Endothelial cell of umbilical vein (primary cell): ENCODE results near the gene SLC44A5. TPM values are rescaled to one million over a fixed set of nuclear protein-coding genes. Genes with fewer than 3 reads are reported as not detected.

Experiments used
- BruUV-seq: library from RNA; stranded (reverse); fragments of 400-500 nt; replicated peaks from 2 replicates; lab custom pipeline; 2021; lab: Mats Ljungman, UMichigan
- CTCF ChIA-PET: fragments of 300-600, 350-600 bp; sonication (Branson Sonifier 250); formaldehyde crosslinking; loops from one replicate; lab custom pipeline; 2021; ENCODE audit warnings: antibody characterized with exemption, inconsistent platforms; lab: Charles Lee
- POLR2A ChIA-PET: fragments of 300-600, 350-600 bp; sonication (Branson Sonifier 250); formaldehyde crosslinking; loops from one replicate; lab custom pipeline; 2021; ENCODE audit warnings: antibody characterized with exemption, inconsistent platforms; lab: Charles Lee
- DNase-seq: peaks from one replicate; pipeline ENCODE4 v3.0.0-alpha.2; 2011; ENCODE audit warnings: low read depth, low spot score
- FAIRE-seq: peaks from 2 replicates; lab custom pipeline; 2011; peaks lifted over from hg19 to GRCh38; lab: Jason Lieb, UNC
- H2AFZ ChIP-seq: 2 replicates; pipeline ENCODE4 v1.6.0; 2012; ENCODE audit warnings: low read depth, low read length, control low read depth, inconsistent platforms
- H3K27ac ChIP-seq: 2 replicates; pipeline ENCODE4 v1.5.1; 2011; ENCODE audit warnings: low read depth, mild to moderate bottlenecking, control low read depth, low read length, moderate library complexity; ENCODE audit not compliant: insufficient read depth
- H3K27me3 ChIP-seq, 2 experiments: 2 replicates each; pipeline versions ENCODE4 v1.6.0 to v1.6.1; 2011; ENCODE audit warnings: low read length in 2 of 2, mixed read lengths in 1 of 2; ENCODE audit not compliant: control insufficient read depth in 2 of 2, insufficient read depth in 2 of 2
- H3K36me3 ChIP-seq, 2 experiments: 2 replicates in 1 of 2; 3 replicates in 1 of 2; pipeline ENCODE4 v1.5.1; 2011; ENCODE audit warnings: low read length in 2 of 2, mild to moderate bottlenecking in 1 of 2, moderate library complexity in 1 of 2; ENCODE audit not compliant: control insufficient read depth in 2 of 2, insufficient read depth in 2 of 2; ENCODE audit errors: extremely low read depth in 1 of 2
- H3K4me1 ChIP-seq: 3 replicates; pipeline ENCODE4 v1.5.1; 2011; ENCODE audit warnings: mild to moderate bottlenecking, low read length; ENCODE audit not compliant: control insufficient read depth, insufficient read depth; ENCODE audit errors: extremely low read depth
- H3K4me2 ChIP-seq: 2 replicates; pipeline ENCODE4 v1.6.1; 2011; ENCODE audit warnings: low read length, control low read depth, mixed read lengths; ENCODE audit not compliant: insufficient read depth
- H3K4me3 ChIP-seq, 3 experiments: fragments of 200-600 bp in 1 of 3; sonication (generic), shearing (Covaris generic) in 1 of 3; replicated peaks in 1 of 3; 2 replicates each; pipeline ENCODE4 v1.5.1; 2011 to 2016; ENCODE audit warnings: control low read depth in 3 of 3, low read length in 3 of 3, mild to moderate bottlenecking in 2 of 3, inconsistent platforms in 1 of 3, low read depth in 1 of 3, moderate library complexity in 1 of 3; ENCODE audit not compliant: insufficient read depth in 1 of 3
- H3K79me2 ChIP-seq: 2 replicates; pipeline ENCODE4 v1.6.0; 2012; ENCODE audit warnings: low read length, inconsistent platforms; ENCODE audit not compliant: control insufficient read depth, insufficient read depth
- H3K9ac ChIP-seq: replicated peaks from 2 replicates; pipeline ENCODE3; 2011; ENCODE audit warnings: low read length, control low read depth; ENCODE audit not compliant: insufficient read depth; ENCODE audit errors: extremely low read depth
- H3K9me1 ChIP-seq: replicated peaks from 3 replicates; pipeline ENCODE4 v1.6.0; 2011; ENCODE audit warnings: mild to moderate bottlenecking, low read length; ENCODE audit not compliant: control insufficient read depth, insufficient read depth; ENCODE audit errors: extremely low read depth
- H3K9me3 ChIP-seq: replicated peaks from 2 replicates; pipeline ENCODE4 v1.5.1; 2012; ENCODE audit warnings: low read length, inconsistent platforms; ENCODE audit not compliant: control insufficient read depth, insufficient read depth
- H4K20me1 ChIP-seq: replicated peaks from 2 replicates; pipeline ENCODE3; 2011; ENCODE audit warnings: mild to moderate bottlenecking, low read length; ENCODE audit not compliant: control insufficient read depth, insufficient read depth; ENCODE audit errors: extremely low read depth
- EZH2 ChIP-seq: IDR thresholded peaks from 2 replicates; pipeline ENCODE4 v1.6.1; 2012; ENCODE audit warnings: borderline replicate concordance, low read depth, mild to moderate bottlenecking, moderate library complexity, low read length, inconsistent platforms; ENCODE audit not compliant: severe bottlenecking
- FOS ChIP-seq: IDR thresholded peaks from 2 replicates; pipeline ENCODE4 v1.6.1; 2011; ENCODE audit warnings: mild to moderate bottlenecking, low read length, moderate library complexity, borderline replicate concordance; ENCODE audit not compliant: insufficient read depth
- GATA2 ChIP-seq: IDR thresholded peaks from 2 replicates; pipeline ENCODE4 v1.7.0; 2011; ENCODE audit warnings: low read depth, mild to moderate bottlenecking, moderate library complexity, mixed read lengths, low read length; ENCODE audit not compliant: insufficient read length, insufficient read depth
- JUN ChIP-seq: IDR thresholded peaks from 2 replicates; pipeline ENCODE4 v1.6.1; 2011; ENCODE audit warnings: borderline replicate concordance, low read depth; ENCODE audit not compliant: insufficient read length, insufficient read depth
- MYC ChIP-seq: IDR thresholded peaks from one replicate; pipeline ENCODE4 v1.6.1; 2011; ENCODE audit warnings: mild to moderate bottlenecking, low read depth, low read length
- POLR2A ChIP-seq: IDR thresholded peaks from 2 replicates; pipeline ENCODE4 v1.6.1; 2012; ENCODE audit warnings: low read depth, mild to moderate bottlenecking, control low read depth, low read length
- POLR2AphosphoS5 ChIP-seq: IDR thresholded peaks from 2 replicates; pipeline ENCODE4 v1.6.1; 2012; ENCODE audit warnings: low read depth, mild to moderate bottlenecking, control low read depth, low read length, moderate library complexity; ENCODE audit not compliant: insufficient read depth
- dilution Hi-C: fragments of 300-500 bp; cut with MboI; formaldehyde crosslinking; loops from one replicate; pipeline ENCODE4 v1.15.0; 2019; ENCODE audit warnings: low sequenced_read_pairs; ENCODE audit not compliant: extremely low pct_ligation_motif_present
- intact Hi-C: fragments of 100-400 bp; cut with micrococcal nuclease; formaldehyde crosslinking; loops from one replicate; pipeline ENCODE4 v1.10.0; 2022
- polyA plus RNA-seq, 4 experiments: library from polyadenylated mRNA; depleted of rRNA in 3 of 4; stranded (reverse) in 3 of 4; unstranded in 1 of 4; fragments of >200 nt; gene quantifications; 2 replicates each; pipeline versions ENCODE4 v1.2.1 to v1.2.3, GENCODE V29; 2011 to 2012; ENCODE audit warnings: missing spikeins in 1 of 4
- total RNA-seq: library from RNA; stranded (reverse); gene quantifications from 2 replicates; pipeline ENCODE4 v1.2.3, GENCODE V29; 2021
- TF ChIP-seq, protein P1 (sequence below): IDR thresholded peaks from 2 replicates; pipeline ENCODE4 v1.6.1; 2011; ENCODE audit not compliant: insufficient read depth, insufficient read length
- TF ChIP-seq, protein P2 (sequence below), 2 donors: IDR thresholded peaks; 1 replicate in 1 of 2; 2 replicates in 1 of 2; pipeline ENCODE4 v1.5.1; 2011; ENCODE audit warnings: low read length in 2 of 2, mild to moderate bottlenecking in 2 of 2, moderate library complexity in 2 of 2, control low read depth in 1 of 2, inconsistent platforms in 1 of 2, low read depth in 1 of 2; ENCODE audit not compliant: insufficient read depth in 1 of 2; ENCODE audit errors: extremely low read depth in 1 of 2

SLC44A5 gene
- total and polyA plus RNA-seq, 2 donors (not counting 3 experiments of a cell fraction or from before 2014, with no cell fraction given) = 1.6 to 3.2 TPM

- TF ChIP-seq JUN (no peak), POLR2AphosphoS5 (no peak), FOS (no peak), EZH2 (no peak), POLR2A (no peak), MYC (no peak), GATA2 (no peak)
- TF ChIP-seq, protein P1, sequence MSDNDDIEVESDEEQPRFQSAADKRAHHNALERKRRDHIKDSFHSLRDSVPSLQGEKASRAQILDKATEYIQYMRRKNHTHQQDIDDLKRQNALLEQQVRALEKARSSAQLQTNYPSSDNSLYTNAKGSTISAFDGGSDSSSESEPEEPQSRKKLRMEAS = no peak
- TF ChIP-seq, protein P2, sequence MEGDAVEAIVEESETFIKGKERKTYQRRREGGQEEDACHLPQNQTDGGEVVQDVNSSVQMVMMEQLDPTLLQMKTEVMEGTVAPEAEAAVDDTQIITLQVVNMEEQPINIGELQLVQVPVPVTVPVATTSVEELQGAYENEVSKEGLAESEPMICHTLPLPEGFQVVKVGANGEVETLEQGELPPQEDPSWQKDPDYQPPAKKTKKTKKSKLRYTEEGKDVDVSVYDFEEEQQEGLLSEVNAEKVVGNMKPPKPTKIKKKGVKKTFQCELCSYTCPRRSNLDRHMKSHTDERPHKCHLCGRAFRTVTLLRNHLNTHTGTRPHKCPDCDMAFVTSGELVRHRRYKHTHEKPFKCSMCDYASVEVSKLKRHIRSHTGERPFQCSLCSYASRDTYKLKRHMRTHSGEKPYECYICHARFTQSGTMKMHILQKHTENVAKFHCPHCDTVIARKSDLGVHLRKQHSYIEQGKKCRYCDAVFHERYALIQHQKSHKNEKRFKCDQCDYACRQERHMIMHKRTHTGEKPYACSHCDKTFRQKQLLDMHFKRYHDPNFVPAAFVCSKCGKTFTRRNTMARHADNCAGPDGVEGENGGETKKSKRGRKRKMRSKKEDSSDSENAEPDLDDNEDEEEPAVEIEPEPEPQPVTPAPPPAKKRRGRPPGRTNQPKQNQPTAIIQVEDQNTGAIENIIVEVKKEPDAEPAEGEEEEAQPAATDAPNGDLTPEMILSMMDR (IDR thresholded peaks at IDR 0.05; ENCODE audit: extremely low read depth in 1 of 2, insufficient read depth in 1 of 2, low read depth in 1 of 2, low read length in 2 of 2) = no peak
- peaks cover 11% of the 10 kb centered on the region for H3K4me1 ChIP-seq
- ChIA-PET POLR2A (no interaction called here), CTCF (interaction anchor here (1.1 kb wide), 1 partner anchor 130 kb away, joined by 3 read pairs; no protein-coding TSS in a partner anchor)
- H3K9ac ChIP-seq = no peak overlapping the region
- H3K4me3 ChIP-seq = no peak overlapping the region
- H3K9me3 ChIP-seq = no peaks in the 10 kb centered on the region
- no peak for FAIRE-seq
- DNase-seq = no peak
- dilution Hi-C loops (no loop called here), intact Hi-C loops (no loop called here)
- H3K36me3 ChIP-seq = no peaks in the 10 kb centered on the region
- no peaks in the 10 kb centered on the region for H3K27me3 ChIP-seq
- H3K9me1 ChIP-seq = no peaks in the 10 kb centered on the region
- H4K20me1 ChIP-seq = no peaks in the 10 kb centered on the region
- BruUV-seq = no TSS peak
- no peak overlapping the region for H3K27ac ChIP-seq
- no peaks in the 10 kb centered on the region for H3K79me2 ChIP-seq
- H3K4me2 ChIP-seq = no peak overlapping the region
- H2AFZ ChIP-seq = no peak overlapping the region
Observed at GRCh38 chr1:75484789-75485188, 126.1 kb downstream of the SLC44A5 start.
